HepG2 (cell line): ENCODE data around the gene PTCD1. TPM values are rescaled to one million over a fixed set of nuclear protein-coding genes. Genes with fewer than 3 reads are reported as not detected.

ENCODE experiments used
- ATAC-seq: fragments of 200-7000 bp; cut with Tn5 transposase; 3 replicates; pipeline ENCODE4 v1.9.1; 2020; ENCODE audit warnings: mild to moderate bottlenecking, moderate library complexity
- BruUV-seq: library from RNA; stranded (reverse); fragments of 400-500 nt; replicated peaks from 2 replicates; lab custom pipeline; 2021; lab: Mats Ljungman, UMichigan
- CTCF ChIA-PET: fragments of 300-600 bp; formaldehyde crosslinking; extraction: SDS; loops from one replicate; lab custom pipeline; 2021; ENCODE audit warnings: low total read pairs, inconsistent platforms, low intra/inter-chr PET ratio; lab: Yijun Ruan, JAX
- POLR2A ChIA-PET: fragments of 350-600 bp; sonication (Branson Sonifier 250); formaldehyde crosslinking; loops from one replicate; lab custom pipeline; 2020; ENCODE audit warnings: antibody characterized with exemption, inconsistent platforms; lab: Yijun Ruan, JAX
- DNase-seq: peaks from one replicate; pipeline ENCODE4 v3.0.0-alpha.2; 2015; ENCODE audit warnings: low spot score
- FAIRE-seq: peaks from 3 replicates; lab custom pipeline; 2011; peaks lifted over from hg19 to GRCh38; lab: Jason Lieb, UNC
- H2AFZ ChIP-seq: one replicate; pipeline ENCODE4 v1.6.1; 2011; ENCODE audit warnings: low read length, inconsistent platforms
- H3K27ac ChIP-seq: fragments of 300-600 bp; 3 replicates; pipeline ENCODE4 v1.8.0; 2011; ENCODE audit warnings: mixed run types, mild to moderate bottlenecking, mixed read lengths, low read length, inconsistent platforms; ENCODE audit not compliant: insufficient read depth; ENCODE audit errors: extremely low read length
- H3K27me3 ChIP-seq, 2 experiments: fragments of 200-600 bp in 1 of 2; 2 replicates in 1 of 2; 3 replicates in 1 of 2; pipeline versions ENCODE4 v1.6.0 to v1.8.0; 2011; ENCODE audit warnings: low read length in 2 of 2, mild to moderate bottlenecking in 2 of 2, moderate library complexity in 2 of 2, inconsistent platforms in 1 of 2; ENCODE audit not compliant: insufficient read depth in 2 of 2, control insufficient read depth in 1 of 2
- H3K36me3 ChIP-seq, 2 experiments: fragments of 200-600 bp in 1 of 2; replicated peaks in 1 of 2; 2 replicates in 1 of 2; 3 replicates in 1 of 2; pipeline versions ENCODE4 v1.5.1 to v1.8.0; 2011; ENCODE audit warnings: low read length in 2 of 2, inconsistent platforms in 1 of 2; ENCODE audit not compliant: insufficient read depth in 2 of 2, control insufficient read depth in 1 of 2
- H3K4me1 ChIP-seq: 2 replicates; pipeline ENCODE4 v1.5.1; 2012; ENCODE audit warnings: low read length, inconsistent platforms; ENCODE audit not compliant: insufficient read depth
- H3K4me2 ChIP-seq: 2 replicates; pipeline ENCODE4 v1.6.0; 2011; ENCODE audit warnings: low read depth, low read length, inconsistent platforms
- H3K4me3 ChIP-seq, 3 experiments: fragments of 200-600 bp in 1 of 3; sonication (generic), shearing (Covaris generic) in 1 of 3; replicated peaks in 1 of 3; 2 replicates each; pipeline ENCODE4 v1.5.1; 2011 to 2016; ENCODE audit warnings: low read length in 3 of 3, inconsistent platforms in 2 of 3, low read depth in 2 of 3, mild to moderate bottlenecking in 2 of 3, control low read depth in 1 of 3, mixed read lengths in 1 of 3; ENCODE audit not compliant: insufficient read depth in 1 of 3
- H3K79me2 ChIP-seq: one replicate; pipeline ENCODE4 v1.6.1; 2011; ENCODE audit warnings: low read length, inconsistent platforms; ENCODE audit not compliant: insufficient read depth
- H3K9ac ChIP-seq: 2 replicates; pipeline ENCODE4 v1.6.0; 2011; ENCODE audit warnings: mild to moderate bottlenecking, low read depth, low read length, inconsistent platforms; ENCODE audit not compliant: insufficient read depth
- H3K9me3 ChIP-seq: 2 replicates; pipeline ENCODE4 v1.5.1; 2012; ENCODE audit warnings: mild to moderate bottlenecking, low read length
- H4K20me1 ChIP-seq: 2 replicates; pipeline ENCODE4 v1.6.0; 2011; ENCODE audit warnings: inconsistent platforms, mild to moderate bottlenecking, low read length, moderate library complexity; ENCODE audit not compliant: insufficient read depth
- AGO2 ChIP-seq: fragments of 200-400 bp; formaldehyde crosslinking; optimal IDR thresholded peaks from 2 replicates; pipeline ENCODE3; 2017; ENCODE audit warnings: mild to moderate bottlenecking, low read depth, low read length, moderate library complexity
- POLR2A ChIP-seq, 2 experiments: IDR thresholded peaks; 2 replicates each; pipeline ENCODE4 v1.6.1; 2011; ENCODE audit warnings: low read depth in 2 of 2, low read length in 2 of 2, mild to moderate bottlenecking in 1 of 2, moderate library complexity in 1 of 2; ENCODE audit not compliant: insufficient read depth in 1 of 2
- POLR2G ChIP-seq: fragments of 200-400 bp; formaldehyde crosslinking; IDR thresholded peaks from 2 replicates; pipeline ENCODE4 v1.6.1; 2018; ENCODE audit warnings: mild to moderate bottlenecking, low read depth, low read length, moderate library complexity
- RBM22 ChIP-seq: fragments of 200-400 bp; formaldehyde crosslinking; optimal IDR thresholded peaks from 2 replicates; pipeline ENCODE3; 2017; ENCODE audit warnings: mild to moderate bottlenecking, low read length, moderate library complexity
- ZGPAT ChIP-seq: IDR thresholded peaks from 2 replicates; pipeline ENCODE4 v1.6.1; 2016; ENCODE audit warnings: mild to moderate bottlenecking
- ZNF225 ChIP-seq: sonication (generic); formaldehyde crosslinking; IDR thresholded peaks from 2 replicates; pipeline ENCODE4 v1.4.0; 2020; ENCODE audit warnings: mild to moderate bottlenecking, missing genetic modification reagents
- ZNF737 ChIP-seq: sonication (generic); formaldehyde crosslinking; IDR thresholded peaks from 2 replicates; pipeline ENCODE4 v1.5.0; 2020; ENCODE audit warnings: missing genetic modification reagents, mild to moderate bottlenecking, borderline replicate concordance
- WGBS: methylation state at CpG from one replicate; pipeline ENCODE4 v1.1.6; 2017; ENCODE audit warnings: low lambda C conversion rate; 5-methylcytosine and 5-hydroxymethylcytosine counted together
- in situ Hi-C: cut with HindIII; loops from 2 replicates; pipeline ENCODE4 v1.10.0; 2017; ENCODE audit warnings: low pct_unique_long_range_greater_than_20kb; ENCODE audit not compliant: extremely low pct_ligation_motif_present
- intact Hi-C: fragments of 100-400 bp; cut with micrococcal nuclease; formaldehyde crosslinking; loops from one replicate; pipeline ENCODE4 v1.10.0; 2022; ENCODE audit not compliant: unreplicated experiment
- polyA plus RNA-seq, 8 experiments: library from polyadenylated mRNA; depleted of rRNA in 3 of 8; stranded (reverse) in 7 of 8; unstranded in 1 of 8; fragments of >200 nt; fragmentation: Illumina TruSeq in 4 of 8; extraction: Trizol in 4 of 8; gene quantifications; 2 replicates each; pipeline versions ENCODE4 v1.2.1 to v1.2.3, GENCODE V29; 2011 to 2016; ENCODE audit warnings: low read depth in 4 of 8, missing spikeins in 1 of 8, mixed read lengths in 1 of 8; ENCODE audit not compliant: insufficient read depth in 1 of 8
- total RNA-seq, 5 experiments: library from RNA; depleted of rRNA; stranded (reverse); fragments of >200 nt; fragmentation: Illumina TruSeq; extraction: Trizol; gene quantifications; 2 replicates each; pipeline ENCODE4 v1.2.3, GENCODE V29; 2016; ENCODE audit warnings: low read depth in 1 of 5

Gene PTCD1
- total and polyA plus RNA-seq, 2 of the 13 experiments (the other 11 are each of a cell fraction or from before 2014, with no cell fraction given) = 3.0 to 8.4 TPM

- Histone ChIP-seq H3K4me2 (no peak overlapping the region), H2AFZ (no peak overlapping the region), H3K9ac (no peak overlapping the region), H3K27me3 (no peaks in the 10 kb centered on the region), H3K27ac (no peak overlapping the region), H3K79me2 (no peaks in the 10 kb centered on the region), H3K9me3 (no peaks in the 10 kb centered on the region), H3K4me1 (no peaks in the 10 kb centered on the region), H4K20me1 (no peaks in the 10 kb centered on the region), H3K36me3 (peaks cover 33 to 81% of the 10 kb centered on the region in 2 experiments; a peak in 4 of 5 replicates), H3K4me3 (no peak overlapping the region)
- 92% methylated on average over 15 of the region's 18 CpGs for WGBS
- in situ Hi-C loops (no loop called here), intact Hi-C loops (no loop called here)
- POLR2A ChIA-PET = interaction anchor here (1.9 kb wide), 1 partner anchor 11 kb away, joined by 7 read pairs; the partner anchor contains the start of genes BUD31 and PDAP1
- TF ChIP-seq ZNF225 (CRISPR knock-in tag) (no peak), POLR2A (IDR thresholded peaks at IDR 0.05; ENCODE audit: insufficient read depth in 1 of 2, low read depth in 2 of 2, low read length in 2 of 2) (peak; percentile 14 to 48; a peak in 1 of 4 replicates), POLR2G (peak; percentile 38), RBM22 (peak; percentile 68), ZNF737 (no peak), AGO2 (peak; percentile 70), ZGPAT (CRISPR knock-in tag) (no peak)
- BruUV-seq = no TSS peak
- FAIRE-seq (no peak), ATAC-seq (no peak; the same call in 2 of the 3 replicates), DNase-seq (no peak)
- CTCF ChIA-PET = interaction anchor here (0.6 kb wide), 1 partner anchor 16 kb away, joined by 4 read pairs; no protein-coding TSS in a partner anchor
These were observed 41.2 kb downstream of the PTCD1 start for GRCh38 chr7:99397297-99397983.
